ENCODE results near the gene ERCC1. TPM values are rescaled to one million over a fixed set of nuclear protein-coding genes. Genes with fewer than 3 reads are reported as not detected.
A peak's percentile ranks its signal among the peaks of the same experiment; 100 is the strongest.

Gene ERCC1
- total RNA-seq, 2 donors from 2014 or later, result 110 to 126 TPM

- DNase-seq (ENCODE audit: low spot score), result no peak
- peaks cover 0 to 32% of the 10 kb centered on the region in 2 donors for H3K4me1 ChIP-seq
- H3K36me3 ChIP-seq, result peaks cover 33% of the 10 kb centered on the region
- H3K4me3 ChIP-seq, result no peak overlapping the region
- H3K27ac ChIP-seq, result peak overlapping the region in 1 of 2 donors; percentile 96
- no peak for TF ChIP-seq CTCF (IDR thresholded peaks at IDR 0.05)
- H3K27me3 ChIP-seq, result no peaks in the 10 kb centered on the region
- H3K9me3 ChIP-seq, result no peaks in the 10 kb centered on the region
Observed at GRCh38 chr19:45421947-45422498, 1.7 kb downstream of the ERCC1 start.

GRCh38 chr19:45420871-45421270, 2.8 kb downstream of the ERCC1 start:
- Histone ChIP-seq H3K36me3 (peaks cover 45% of the 10 kb centered on the region), H3K4me1 (peaks cover 0 to 41% of the 10 kb centered on the region in 2 donors), H3K9me3 (no peaks in the 10 kb centered on the region), H3K4me3 (no peak overlapping the region), H3K27ac (no peak overlapping the region), H3K27me3 (no peaks in the 10 kb centered on the region)
- DNase-seq (ENCODE audit: low spot score), result no peak
- no peak for TF ChIP-seq CTCF (IDR thresholded peaks at IDR 0.05)

- Histone ChIP-seq H3K27ac (no peak overlapping the region), H3K9me3 (no peaks in the 10 kb centered on the region), H3K27me3 (no peaks in the 10 kb centered on the region), H3K36me3 (peaks cover 49% of the 10 kb centered on the region), H3K4me1 (peaks cover 0 to 39% of the 10 kb centered on the region in 2 donors), H3K4me3 (no peak overlapping the region)
- DNase-seq (ENCODE audit: low spot score), result no peak
- no peak for TF ChIP-seq CTCF (IDR thresholded peaks at IDR 0.05)
Observed at GRCh38 chr19:45420356-45420755, 3.4 kb downstream of the ERCC1 start.

GRCh38 chr19:45419895-45420294, 3.8 kb downstream of the ERCC1 start:
- TF ChIP-seq CTCF (IDR thresholded peaks at IDR 0.05), result no peak
- Histone ChIP-seq H3K27me3 (no peaks in the 10 kb centered on the region), H3K4me3 (no peak overlapping the region), H3K27ac (no peak overlapping the region), H3K36me3 (peaks cover 49% of the 10 kb centered on the region), H3K9me3 (no peaks in the 10 kb centered on the region), H3K4me1 (peaks cover 0 to 34% of the 10 kb centered on the region in 2 donors)
- no peak for DNase-seq (ENCODE audit: low spot score)

GRCh38 chr19:45419396-45419795, 4.3 kb downstream of the ERCC1 start:
- peaks cover 0 to 29% of the 10 kb centered on the region in 2 donors for H3K4me1 ChIP-seq
- H3K27me3 ChIP-seq, result no peaks in the 10 kb centered on the region
- no peaks in the 10 kb centered on the region for H3K9me3 ChIP-seq
- TF ChIP-seq CTCF (IDR thresholded peaks at IDR 0.05), result no peak
- H3K27ac ChIP-seq, result no peak overlapping the region
- H3K36me3 ChIP-seq, result peaks cover 53% of the 10 kb centered on the region
- no peak overlapping the region for H3K4me3 ChIP-seq
- no peak for DNase-seq (ENCODE audit: low spot score)

- no peak for DNase-seq (ENCODE audit: low spot score)
- H3K36me3 ChIP-seq, result peaks cover 59% of the 10 kb centered on the region
- no peaks in the 10 kb centered on the region for H3K9me3 ChIP-seq
- no peak for TF ChIP-seq CTCF (IDR thresholded peaks at IDR 0.05)
- no peaks in the 10 kb centered on the region for H3K27me3 ChIP-seq
- H3K27ac ChIP-seq, result no peak overlapping the region
- no peak overlapping the region for H3K4me3 ChIP-seq
- H3K4me1 ChIP-seq, result peaks cover 0 to 28% of the 10 kb centered on the region in 2 donors
Observed at GRCh38 chr19:45418802-45419201, 4.9 kb downstream of the ERCC1 start.
